Transverse colon (tissue), 4 donors: Measurements from ENCODE around the gene TMEM240.

ENCODE experiments used
- EP300 ChIP-seq: sonication (generic); formaldehyde crosslinking; IDR thresholded peaks from one replicate; pipeline ENCODE4 v1.6.1; 2017; ENCODE audit warnings: antibody characterized with exemption, low read depth
- POLR2A ChIP-seq: fragments of 450-650 bp; IDR thresholded peaks from one replicate; pipeline ENCODE4 v1.6.1; 2016; ENCODE audit warnings: antibody characterized with exemption, mild to moderate bottlenecking, moderate library complexity
- POLR2AphosphoS5 ChIP-seq, 3 donors: sonication (generic); formaldehyde crosslinking; IDR thresholded peaks; one replicate each; pipeline ENCODE4 v1.6.1; 2016; ENCODE audit warnings: antibody characterized with exemption in 3 of 3
- TF ChIP-seq, protein P1 (sequence below), 5 experiments: fragments of 200-600 bp in 3 of 5; fragments of 450-650 bp in 2 of 5; sonication (generic) in 3 of 5; IDR thresholded peaks; 1 replicate in 2 of 5; 2 replicates in 3 of 5; pipeline ENCODE4 v1.5.1; 2016 to 2017; ENCODE audit warnings: antibody characterized with exemption in 5 of 5, inconsistent platforms in 3 of 5, mild to moderate bottlenecking in 2 of 5, moderate library complexity in 1 of 5

DNA sequence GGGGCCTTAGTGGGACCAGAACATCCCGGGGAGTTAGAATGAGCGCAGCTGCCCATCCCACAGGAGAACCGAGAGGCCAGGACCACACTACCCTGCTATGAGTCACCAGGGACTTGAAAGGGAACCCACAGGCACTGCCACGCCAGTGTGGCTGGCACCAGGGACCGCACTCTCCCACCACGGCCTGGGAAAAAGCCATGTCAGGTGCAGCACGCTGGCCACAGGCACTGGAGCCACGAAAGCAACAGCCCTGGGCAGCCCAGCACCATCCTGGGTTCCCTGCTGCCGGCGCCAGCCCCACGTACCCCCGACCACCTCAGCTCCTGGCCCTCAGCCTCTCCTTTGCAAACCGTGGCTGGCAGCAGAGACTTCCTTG, 14.1 kb upstream of the TMEM240 start:
- TF ChIP-seq, protein P1, sequence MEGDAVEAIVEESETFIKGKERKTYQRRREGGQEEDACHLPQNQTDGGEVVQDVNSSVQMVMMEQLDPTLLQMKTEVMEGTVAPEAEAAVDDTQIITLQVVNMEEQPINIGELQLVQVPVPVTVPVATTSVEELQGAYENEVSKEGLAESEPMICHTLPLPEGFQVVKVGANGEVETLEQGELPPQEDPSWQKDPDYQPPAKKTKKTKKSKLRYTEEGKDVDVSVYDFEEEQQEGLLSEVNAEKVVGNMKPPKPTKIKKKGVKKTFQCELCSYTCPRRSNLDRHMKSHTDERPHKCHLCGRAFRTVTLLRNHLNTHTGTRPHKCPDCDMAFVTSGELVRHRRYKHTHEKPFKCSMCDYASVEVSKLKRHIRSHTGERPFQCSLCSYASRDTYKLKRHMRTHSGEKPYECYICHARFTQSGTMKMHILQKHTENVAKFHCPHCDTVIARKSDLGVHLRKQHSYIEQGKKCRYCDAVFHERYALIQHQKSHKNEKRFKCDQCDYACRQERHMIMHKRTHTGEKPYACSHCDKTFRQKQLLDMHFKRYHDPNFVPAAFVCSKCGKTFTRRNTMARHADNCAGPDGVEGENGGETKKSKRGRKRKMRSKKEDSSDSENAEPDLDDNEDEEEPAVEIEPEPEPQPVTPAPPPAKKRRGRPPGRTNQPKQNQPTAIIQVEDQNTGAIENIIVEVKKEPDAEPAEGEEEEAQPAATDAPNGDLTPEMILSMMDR (IDR thresholded peaks at IDR 0.05) = no peak
- TF ChIP-seq EP300 (no peak), POLR2A (no peak), POLR2AphosphoS5 (IDR thresholded peaks at IDR 0.05) (no peak)
